ENCODE data around the gene ANGPTL4.
A peak's percentile ranks its signal among the peaks of the same experiment; 100 is the strongest.
"Not testable (repeated sequence)": the region's sequence is repeated elsewhere in the genome, so short reads cannot be mapped to it uniquely, and the experiment has no call there.

The ANGPTL4 gene

DNA sequence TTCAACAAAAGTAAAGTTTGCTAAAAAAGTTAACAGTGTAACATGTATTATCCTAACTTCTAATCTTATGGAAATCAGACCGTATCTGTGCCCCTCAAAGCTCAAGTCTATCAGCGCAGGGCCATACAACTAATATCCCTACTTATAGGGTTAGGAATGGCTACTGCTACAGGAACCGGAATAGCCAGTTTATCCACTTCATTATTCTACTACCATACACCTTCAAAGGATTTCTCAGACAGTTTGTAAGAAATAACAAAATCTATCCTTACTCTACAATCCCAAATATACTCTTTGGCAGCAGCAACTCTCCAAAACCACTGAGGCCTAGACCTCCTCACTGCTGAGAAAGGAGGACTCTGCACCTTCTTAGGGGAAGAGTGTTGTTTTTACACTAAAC, 21.6 kb downstream of the ANGPTL4 start:
- H3K27ac ChIP-seq, result peak overlapping the region in 18 of 21 experiments; percentile 19 to 77 (median 64)
- not testable (repeated sequence) for H3K4me3 ChIP-seq

DNA sequence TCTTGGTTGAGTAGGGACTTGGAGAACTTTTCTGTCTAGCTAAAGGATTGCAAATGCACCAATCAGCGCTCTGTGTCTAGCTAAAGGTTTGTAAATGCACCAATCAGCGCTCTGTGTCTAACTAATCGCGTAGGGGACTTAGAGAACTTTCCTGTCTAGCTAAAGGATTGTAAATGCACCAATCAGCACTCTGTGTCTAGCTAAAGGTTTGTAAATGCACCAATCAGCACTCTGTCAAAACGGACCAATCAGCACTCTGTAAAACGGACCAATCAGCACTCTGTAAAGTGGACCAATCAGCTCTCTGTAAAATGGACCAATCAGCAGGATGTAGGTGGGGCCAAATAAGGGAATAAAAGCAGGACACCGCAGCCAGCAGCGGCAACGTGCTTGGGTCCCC, 22.5 kb downstream of the ANGPTL4 start:
- not testable (repeated sequence) for H3K4me3 ChIP-seq
- peak overlapping the region in 17 of 21 experiments; percentile 19 to 77 (median 64) for H3K27ac ChIP-seq

DNA sequence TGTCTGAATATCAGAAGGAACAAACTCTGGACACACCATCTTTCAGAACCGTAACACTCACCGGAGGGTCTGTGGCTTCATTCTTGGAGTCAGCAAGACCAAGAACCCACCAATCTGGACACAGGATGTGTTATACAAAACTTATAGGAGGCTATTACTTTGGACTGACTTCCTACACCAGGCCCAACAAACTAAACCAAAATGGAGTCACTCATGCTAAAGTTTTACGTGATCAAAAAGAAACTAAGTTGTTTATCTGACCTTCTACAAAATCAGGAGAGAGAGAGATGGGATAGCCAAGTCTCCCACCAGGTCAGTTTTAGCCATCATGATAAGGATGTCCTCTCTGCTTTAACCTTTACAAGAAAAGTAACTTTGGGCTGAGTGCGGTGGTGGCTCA, 23.0 kb downstream of the ANGPTL4 start:
- Histone ChIP-seq H3K27ac (peak overlapping the region in 2 of 21 experiments; percentile 22 to 52), H3K4me3 (no peak overlapping the region)

DNA sequence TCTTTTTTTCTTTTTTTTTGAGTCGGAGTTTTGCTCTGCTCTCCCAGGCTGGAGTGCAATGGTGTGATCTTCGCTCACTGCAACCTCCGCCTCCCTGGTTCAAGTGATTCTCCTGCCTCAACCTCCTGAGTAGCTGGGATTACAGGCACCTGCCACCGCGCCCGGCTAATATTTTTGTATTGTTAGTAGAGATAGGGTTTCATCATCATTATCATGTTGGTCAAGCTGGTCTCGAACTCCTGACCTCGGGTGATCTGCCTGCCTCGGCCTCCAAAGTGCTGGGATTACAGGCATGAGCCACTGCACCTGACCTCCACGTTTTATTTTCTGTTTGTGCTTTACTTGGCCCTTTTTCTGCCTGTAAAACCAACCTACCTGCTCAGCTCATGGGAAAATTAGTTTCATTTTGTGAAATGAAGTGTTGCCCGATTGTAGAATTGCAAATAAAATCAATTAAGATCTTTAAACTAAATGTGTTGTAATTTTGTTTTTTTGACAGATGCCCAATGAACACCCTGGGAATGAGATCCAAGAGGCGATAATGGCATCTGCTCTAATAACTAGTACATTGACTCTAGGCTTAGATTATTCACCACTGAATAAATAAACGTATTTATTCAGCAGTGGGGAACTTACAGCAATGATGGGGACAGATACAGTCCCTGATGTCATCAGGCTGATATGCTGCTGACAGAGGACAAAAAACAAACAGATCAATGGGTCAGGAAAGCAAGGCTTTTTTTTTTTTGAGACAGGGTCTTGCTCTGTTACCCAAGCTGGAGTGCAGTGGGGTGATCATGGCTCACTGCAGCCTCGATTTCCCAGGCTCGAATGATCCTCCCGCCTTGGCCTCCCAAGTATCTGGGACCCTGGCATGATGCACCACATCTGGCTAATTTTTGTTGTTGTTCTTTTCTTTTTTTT, 24.0 kb downstream of the ANGPTL4 start:
- Histone ChIP-seq H3K4me3 (no peak overlapping the region), H3K27ac (peak overlapping the region in 6 of 21 experiments; percentile 10 to 52 (median 29))

DNA sequence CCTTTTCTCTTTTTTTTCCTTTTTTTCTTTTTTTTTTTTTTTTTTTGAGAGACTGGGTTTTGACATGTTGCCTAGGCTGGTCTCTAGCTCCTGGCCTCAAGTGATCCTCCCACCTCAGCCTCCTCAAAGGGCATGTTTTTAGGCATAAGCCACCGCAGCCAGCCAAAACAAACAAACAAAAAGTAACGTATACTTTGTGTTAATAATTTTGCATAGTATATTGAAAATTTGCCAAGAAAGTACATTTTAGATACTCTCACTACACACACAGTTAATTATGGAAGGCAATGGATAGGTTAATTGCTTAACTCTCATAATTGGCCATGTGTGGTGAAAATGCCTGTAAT, 24.6 kb downstream of the ANGPTL4 start:
- H3K27ac ChIP-seq, result peak overlapping the region in 3 of 21 experiments; percentile 12 to 98 (median 40)
- no peak overlapping the region for H3K4me3 ChIP-seq

DNA sequence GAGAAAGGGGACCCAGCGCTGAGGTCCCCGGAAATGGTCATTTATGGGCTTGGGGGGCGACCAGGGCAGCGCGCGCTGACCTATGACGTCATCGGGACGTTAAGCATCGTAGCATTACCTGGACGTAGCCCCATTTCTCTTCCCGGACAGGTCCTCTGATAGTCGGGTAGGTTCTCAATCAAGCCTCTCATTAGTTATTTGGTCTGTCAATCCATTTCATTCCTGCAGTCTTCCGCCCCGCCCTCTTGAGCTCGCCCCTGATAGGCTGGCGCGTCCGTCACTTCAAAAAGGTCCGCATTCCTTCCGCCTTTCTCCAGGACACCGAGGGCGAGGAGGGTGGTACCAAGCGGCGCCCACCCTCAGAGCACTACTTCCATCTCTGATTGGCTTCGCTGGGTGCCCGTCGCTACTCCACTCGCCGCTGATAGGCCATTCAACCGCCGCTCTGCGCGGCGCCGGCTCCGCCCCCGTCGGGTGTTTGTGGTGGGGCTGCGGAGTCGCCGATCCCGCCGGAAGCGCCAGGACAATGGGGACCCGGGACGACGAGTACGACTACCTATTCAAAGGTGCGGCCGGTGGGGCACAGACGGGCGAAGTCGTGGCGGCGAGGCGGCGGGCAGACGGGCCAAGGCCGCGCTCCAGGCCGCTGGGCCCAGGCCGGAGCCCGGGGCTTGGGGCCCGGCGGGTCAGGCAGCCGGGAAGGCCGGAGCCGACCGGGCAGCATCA, 26.1 kb downstream of the ANGPTL4 start, which contains the start of gene RAB11B:
TSS of gene RAB11B (plus strand) at position 470 of the 726 bp plus-strand sequence. CDS start at position 527, 57 bp downstream.
- peak within 1 kb of the TSS; percentile 96 to 100 (median 100) for H3K27ac ChIP-seq
- H3K4me3 ChIP-seq, result peak within 1 kb of the TSS; percentile 69 to 99 (median 81)

DNA sequence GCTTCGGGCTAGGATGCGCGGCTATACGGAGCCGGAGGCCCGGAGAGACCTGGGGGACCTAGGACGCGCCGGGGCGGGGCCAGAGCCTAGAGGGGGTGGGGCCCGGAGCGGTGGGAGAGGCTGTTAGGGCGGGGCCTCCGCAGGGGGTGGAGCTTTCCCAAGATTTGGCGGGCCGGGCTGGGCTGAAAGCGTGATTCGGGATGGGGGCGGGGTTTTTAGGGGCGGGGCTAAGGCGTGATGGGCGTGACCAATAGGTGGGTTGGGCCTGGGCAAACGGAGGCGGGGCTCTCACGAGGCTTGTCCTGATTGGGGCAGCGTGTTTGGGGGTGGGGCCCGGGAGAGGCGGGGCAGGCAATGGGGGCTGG, 26.6 kb downstream of the ANGPTL4 start:
- Histone ChIP-seq H3K27ac (peak overlapping the region; percentile 96 to 100 (median 100)), H3K4me3 (peak overlapping the region; percentile 69 to 99 (median 81))

DNA sequence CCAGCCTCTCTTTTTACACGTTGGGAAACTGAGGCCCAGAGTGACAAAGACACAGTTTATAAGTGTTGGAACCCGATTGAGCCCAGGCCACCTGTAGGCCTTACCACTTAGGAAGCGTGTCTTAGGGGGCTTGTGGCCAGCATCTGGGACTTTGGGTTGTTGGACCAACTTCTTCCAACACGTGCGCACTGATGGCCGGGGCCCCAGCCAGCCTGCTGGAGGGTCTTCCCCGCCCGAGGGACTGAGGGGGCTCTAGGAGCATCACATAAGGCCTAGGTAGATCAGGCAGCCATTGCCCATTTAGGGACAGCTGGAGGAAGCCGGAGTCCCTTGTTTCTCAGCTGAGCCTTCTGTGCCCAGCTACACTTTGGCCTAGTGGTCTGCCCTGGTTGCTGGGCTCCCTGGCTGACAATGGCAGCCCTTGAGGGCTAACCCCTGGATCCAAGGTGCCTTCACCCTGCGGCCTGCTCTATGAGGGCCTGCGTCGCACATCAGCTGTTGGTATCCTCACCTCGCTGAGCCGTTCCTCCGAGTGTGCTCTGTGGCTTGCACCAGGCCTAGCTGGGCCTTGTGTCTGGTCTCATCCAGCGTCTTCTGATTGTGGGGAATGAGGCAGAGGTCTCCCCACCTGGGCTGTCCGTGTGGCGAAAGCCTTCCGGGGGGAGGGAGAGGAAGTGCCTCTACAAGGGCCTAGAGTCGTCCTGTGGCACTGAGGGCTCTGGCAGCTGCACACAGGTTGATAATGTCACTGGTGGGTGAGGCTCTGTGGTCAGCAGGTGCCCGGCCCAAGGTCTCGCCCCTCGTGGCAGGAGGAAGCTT, 27.5 kb downstream of the ANGPTL4 start:
- Histone ChIP-seq H3K27ac (peak overlapping the region in 15 of 21 experiments; percentile 6 to 100 (median 75)), H3K4me3 (peak overlapping the region in 3 of 7 experiments; percentile 69 to 99 (median 86))

DNA sequence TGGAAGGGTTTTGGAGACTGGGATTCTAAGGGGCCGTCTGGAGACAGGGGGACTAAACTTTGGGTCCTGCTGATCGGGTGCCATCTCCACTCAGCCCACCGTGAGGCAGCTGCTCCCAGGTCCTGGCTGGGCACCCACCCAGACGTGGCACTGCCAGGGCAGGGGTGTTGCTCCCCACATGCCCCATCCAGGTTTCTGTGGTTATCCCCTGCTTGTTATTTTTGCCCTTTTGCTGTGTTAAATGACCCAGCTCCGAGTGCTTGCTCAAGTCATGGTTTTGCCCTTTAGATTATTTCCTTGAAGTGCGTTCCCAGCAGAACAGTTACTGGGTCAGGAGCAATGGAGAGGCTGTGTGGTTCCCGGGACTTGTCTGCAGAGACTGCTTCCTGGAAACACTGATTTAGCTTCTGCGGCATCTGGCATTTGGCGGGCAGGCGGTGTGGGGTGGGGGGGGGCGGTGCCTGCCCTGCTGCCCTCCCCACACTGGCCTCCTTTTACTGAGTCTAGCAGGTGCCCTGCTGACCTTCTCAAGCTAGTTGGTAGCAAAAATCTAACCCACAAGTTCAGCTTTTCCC, 28.1 kb downstream of the ANGPTL4 start:
- peak overlapping the region in 13 of 21 experiments; percentile 1 to 100 (median 71) for H3K27ac ChIP-seq
- H3K4me3 ChIP-seq, result no peak overlapping the region

DNA sequence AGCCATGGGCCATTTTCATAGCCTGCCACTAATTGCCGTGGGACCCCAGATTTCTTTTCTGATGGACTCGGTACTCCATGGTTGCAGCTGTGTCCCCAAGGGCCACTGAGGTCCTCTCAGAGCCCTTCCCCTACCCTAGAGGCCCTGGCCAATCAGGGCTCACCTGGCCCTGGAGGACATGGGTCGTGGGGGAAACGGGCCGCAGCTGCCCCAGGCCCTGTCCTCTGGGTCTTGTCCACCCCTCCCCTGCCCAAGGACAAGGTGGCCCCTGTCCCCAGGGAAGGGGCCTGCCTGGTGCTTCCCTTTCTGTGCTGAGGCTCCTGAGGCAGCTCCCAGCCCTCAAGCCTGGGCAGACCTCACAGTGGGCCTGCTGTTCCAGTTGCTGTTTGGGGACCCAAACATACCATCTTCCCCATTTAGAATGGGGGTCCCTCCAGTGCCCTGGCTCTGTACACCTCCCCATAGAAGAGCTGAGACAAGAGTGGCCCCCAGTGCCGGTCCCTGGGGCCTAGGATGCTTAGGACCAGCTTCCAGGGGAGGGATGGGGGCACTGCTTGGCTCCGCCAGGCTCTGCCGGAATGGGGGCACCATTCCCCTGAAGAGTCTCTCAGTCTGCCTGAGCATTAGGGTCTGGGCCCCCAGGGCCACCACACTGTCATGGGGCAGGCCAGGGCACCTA, 29.4 kb downstream of the ANGPTL4 start:
- Histone ChIP-seq H3K27ac (peak overlapping the region in 11 of 21 experiments; percentile 7 to 85 (median 45)), H3K4me3 (no peak overlapping the region)

DNA sequence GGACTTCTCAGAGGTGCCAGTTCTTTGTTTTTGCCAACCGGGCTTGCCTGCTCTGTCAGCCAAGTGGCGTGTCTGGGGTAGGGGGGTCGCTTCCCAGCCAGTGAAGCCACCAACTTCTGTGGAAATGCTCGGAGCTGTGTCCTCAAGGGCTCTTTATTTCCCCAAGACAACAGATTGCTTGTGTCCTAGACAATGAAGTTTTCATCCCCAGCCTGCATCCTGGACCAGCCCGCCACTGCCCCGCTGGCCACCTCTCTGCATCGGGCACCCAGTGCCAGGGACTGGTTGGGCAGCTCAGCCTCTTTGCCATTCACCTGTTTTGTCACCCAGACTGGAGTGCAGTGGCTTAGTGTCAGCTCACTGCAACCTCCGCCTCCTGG, 29.9 kb downstream of the ANGPTL4 start:
- Histone ChIP-seq H3K4me3 (no peak overlapping the region), H3K27ac (peak overlapping the region in 10 of 21 experiments; percentile 7 to 85 (median 46))

DNA sequence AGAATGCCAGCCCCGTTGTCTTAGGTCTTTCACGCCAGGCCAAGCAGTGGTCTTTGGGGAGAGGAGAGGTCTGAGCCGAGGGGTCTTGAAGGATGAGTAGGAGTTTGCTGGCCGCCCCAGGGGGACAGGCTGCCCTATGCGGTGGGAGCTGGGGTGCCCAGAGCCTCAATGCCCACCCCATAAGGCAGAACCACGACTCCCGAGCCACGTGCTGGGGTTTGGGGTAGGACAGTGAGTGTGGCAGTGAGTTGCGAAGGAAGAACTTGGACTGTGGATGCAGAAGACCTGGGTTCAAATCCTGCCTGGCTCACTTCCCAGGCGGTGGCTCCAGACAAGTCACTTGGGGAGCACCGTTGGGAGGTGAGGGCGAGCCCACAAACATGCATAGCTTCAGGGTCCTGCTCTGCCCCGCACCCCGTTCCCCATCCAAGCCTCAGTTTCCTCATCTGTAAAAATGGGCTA, 31.7 kb downstream of the ANGPTL4 start:
- Histone ChIP-seq H3K4me3 (no peak overlapping the region), H3K27ac (peak overlapping the region in 2 of 21 experiments; percentile 41 to 63)

DNA sequence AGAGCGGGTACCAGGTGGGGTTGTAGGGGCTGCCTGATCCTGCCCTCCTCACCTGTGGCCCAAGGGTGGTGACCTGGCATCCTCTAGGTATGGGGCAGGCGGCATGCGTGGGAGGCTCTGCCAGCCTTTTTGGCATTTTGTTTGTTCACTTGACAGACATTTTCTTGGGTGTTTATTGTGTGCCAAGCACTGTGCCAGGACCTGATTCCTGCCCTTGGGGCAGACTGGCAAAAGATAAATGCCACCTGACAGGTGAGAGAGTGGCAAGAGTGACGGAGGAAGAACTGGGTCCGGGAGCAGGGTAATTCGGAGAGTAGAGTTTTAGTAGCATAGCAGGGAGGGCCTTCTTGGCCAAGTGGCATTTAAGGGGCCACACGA, 32.2 kb downstream of the ANGPTL4 start:
- peak overlapping the region in 4 of 21 experiments; percentile 2 to 41 (median 16) for H3K27ac ChIP-seq
- no peak overlapping the region for H3K4me3 ChIP-seq

DNA sequence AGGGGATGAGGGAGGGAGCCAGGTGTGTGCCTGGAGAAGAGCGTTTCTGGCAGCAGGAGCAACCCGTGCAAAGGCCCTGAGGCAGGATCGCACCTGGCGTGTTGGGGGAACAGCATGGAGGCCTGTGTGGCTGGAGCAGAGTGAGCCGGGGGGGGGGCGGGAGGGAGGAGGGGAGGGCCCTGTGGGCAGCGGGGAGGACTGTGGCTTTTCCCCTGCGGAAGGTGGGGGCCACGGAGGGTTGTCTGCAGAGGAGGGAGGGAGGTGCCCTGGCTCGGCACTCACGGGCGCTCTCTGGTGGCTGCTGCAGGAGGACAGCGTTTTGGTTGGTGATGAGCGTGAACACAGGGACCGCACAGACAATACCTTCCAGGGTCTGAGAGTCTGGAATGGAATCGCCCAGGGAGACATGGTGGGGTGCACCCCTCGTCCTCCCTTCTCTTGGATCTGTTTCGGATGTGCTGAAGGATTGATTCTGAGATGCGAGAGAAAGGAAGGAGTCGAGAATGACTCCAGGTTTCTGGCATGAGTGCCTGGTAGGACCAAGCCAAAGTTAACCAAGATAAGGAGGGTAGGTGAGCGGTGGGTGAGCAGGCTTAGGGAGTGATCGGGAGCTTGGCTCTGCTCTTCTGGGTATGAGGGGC, 32.7 kb downstream of the ANGPTL4 start:
- Histone ChIP-seq H3K27ac (peak overlapping the region in 8 of 21 experiments; percentile 2 to 46 (median 18)), H3K4me3 (no peak overlapping the region)

DNA sequence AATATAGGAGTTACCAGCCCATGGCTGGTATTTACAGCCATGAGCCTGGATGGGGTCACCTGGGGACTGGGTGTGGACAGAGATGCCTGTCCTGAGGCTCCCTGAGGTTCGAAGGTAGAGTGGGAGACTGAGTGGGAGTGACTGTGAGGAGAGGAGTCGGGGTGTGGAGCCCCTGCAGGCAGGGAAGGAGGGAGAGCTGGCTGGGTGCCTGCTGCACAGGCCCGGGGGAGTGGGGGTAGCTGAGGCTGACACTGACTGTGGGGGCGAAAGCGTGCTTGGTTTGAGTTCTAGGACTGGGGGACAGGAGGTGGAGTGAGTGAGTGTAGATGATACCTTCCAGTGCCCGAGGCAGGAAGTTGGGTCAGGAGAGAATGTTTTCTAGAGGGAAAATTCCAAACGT, 33.3 kb downstream of the ANGPTL4 start:
- H3K4me3 ChIP-seq, result no peak overlapping the region
- H3K27ac ChIP-seq, result peak overlapping the region in 9 of 21 experiments; percentile 2 to 46 (median 23)

DNA sequence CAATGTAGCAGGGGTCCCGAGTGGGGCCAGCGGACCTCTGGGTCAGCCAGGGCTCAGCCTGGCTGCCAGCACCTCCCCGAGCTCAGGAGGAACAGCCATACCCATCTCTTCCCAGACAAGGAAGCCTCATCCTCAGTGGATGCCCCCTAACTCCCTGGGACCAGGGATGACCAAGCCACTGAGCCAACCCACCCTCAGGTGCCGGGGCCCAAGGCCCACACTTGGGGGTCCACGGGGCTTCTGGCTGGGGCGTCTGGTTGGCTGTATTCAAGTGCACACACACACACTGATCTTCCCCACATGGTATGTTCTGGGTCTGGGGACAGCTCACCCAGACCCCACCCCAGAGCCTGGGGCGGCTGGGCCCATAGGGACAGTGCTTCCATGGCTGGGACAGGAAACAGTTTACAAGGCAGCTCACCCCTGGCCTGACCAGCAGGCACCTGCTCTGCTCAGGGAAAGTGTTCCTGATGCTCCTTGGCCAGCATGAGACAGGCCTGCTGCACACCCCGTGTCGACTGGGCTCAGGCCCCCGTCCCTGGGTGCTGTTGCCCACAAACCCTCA, 33.9 kb downstream of the ANGPTL4 start:
- H3K4me3 ChIP-seq, result no peak overlapping the region

DNA sequence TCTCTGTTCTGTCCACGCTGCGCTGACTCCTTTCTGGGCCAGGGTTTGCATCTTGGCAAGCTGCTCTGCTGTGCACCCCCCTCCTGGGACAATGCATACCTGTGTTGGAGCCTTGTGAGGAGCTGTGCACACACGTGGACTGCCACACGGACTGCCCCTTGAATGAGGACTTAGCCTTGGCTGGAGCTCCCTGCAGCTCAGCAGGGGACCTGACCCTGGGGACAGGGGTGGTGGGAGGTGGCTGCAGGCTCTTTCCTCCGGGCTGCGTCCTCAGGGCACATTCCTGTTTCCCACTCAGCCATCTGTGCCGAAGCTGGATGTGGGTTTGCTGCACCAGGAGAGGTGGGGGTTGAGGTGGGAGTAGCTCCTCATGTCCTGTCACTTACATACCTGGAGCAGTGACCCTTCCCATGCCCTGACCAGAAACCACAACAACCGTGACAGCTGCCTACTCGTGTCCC, 34.4 kb downstream of the ANGPTL4 start:
- no peak overlapping the region for H3K4me3 ChIP-seq
- peak overlapping the region in 1 of 21 experiments; percentile 46 for H3K27ac ChIP-seq

More for the DNA sequence above, 33.9 kb downstream of the ANGPTL4 start:
- peak overlapping the region in 4 of 21 experiments; percentile 4 to 46 (median 43) for H3K27ac ChIP-seq

Data from skin epidermis (tissue), 12 donors.